ES-I3 (cell line): ENCODE results near the gene PKD1.

Experiments
- H3K36me3 ChIP-seq: 2 replicates; pipeline ENCODE4 v1.6.1; 2013; ENCODE audit warnings: mild to moderate bottlenecking, low read length, control low read depth, moderate library complexity; ENCODE audit not compliant: insufficient read depth
- H3K4me1 ChIP-seq: 2 replicates; pipeline ENCODE4 v1.6.1; 2013; ENCODE audit warnings: mild to moderate bottlenecking, control low read depth, low read length; ENCODE audit not compliant: insufficient read depth
- H3K9ac ChIP-seq: 2 replicates; pipeline ENCODE4 v1.6.1; 2013; ENCODE audit warnings: low read depth, mild to moderate bottlenecking, low read length, moderate library complexity
- H3K9me3 ChIP-seq: 2 replicates; pipeline ENCODE4 v1.6.1; 2013; ENCODE audit warnings: mild to moderate bottlenecking, low read length, moderate library complexity; ENCODE audit not compliant: control insufficient read depth, insufficient read depth

The PKD1 gene

DNA sequence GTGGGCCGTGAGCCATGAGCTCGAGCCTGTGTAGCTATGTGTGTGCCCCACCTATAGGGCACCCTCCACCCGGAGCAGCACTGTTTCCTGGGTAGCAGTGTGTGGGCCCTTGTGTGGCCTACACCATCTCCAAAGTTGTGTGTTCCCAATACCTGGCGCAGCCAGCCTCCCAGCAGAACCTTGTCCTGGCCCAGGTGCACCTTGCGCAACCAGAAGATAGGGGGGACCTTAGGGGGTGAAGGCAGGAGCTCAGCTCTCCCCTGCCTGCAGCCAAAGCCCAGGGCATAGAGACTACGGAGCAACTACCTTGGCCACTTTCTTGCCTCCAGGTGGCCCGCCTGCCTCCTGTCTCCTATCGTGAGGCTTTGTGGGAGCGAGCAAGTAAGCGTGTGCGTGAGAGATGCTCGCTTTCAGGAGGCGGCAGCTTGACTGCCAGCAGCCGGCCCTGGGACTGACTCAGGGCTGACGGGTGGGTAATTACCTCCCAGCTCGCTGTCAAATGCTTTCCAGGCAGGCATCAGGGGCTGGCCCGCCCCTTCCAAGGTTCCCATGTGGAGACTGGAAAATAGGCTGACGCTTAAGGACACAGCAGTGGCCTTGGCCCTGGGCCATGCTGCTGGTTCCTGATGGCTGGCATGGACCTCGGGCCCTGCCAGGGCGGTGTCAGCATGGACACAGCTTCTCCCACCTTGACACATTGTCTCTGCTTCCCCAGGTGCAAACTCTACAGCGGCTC, 38.9 kb upstream of the PKD1 start:
- no peaks in the 10 kb centered on the region for H3K4me1 ChIP-seq
- H3K36me3 ChIP-seq, result no peaks in the 10 kb centered on the region
- no peak overlapping the region for H3K9ac ChIP-seq
- H3K9me3 ChIP-seq, result no peaks in the 10 kb centered on the region

DNA sequence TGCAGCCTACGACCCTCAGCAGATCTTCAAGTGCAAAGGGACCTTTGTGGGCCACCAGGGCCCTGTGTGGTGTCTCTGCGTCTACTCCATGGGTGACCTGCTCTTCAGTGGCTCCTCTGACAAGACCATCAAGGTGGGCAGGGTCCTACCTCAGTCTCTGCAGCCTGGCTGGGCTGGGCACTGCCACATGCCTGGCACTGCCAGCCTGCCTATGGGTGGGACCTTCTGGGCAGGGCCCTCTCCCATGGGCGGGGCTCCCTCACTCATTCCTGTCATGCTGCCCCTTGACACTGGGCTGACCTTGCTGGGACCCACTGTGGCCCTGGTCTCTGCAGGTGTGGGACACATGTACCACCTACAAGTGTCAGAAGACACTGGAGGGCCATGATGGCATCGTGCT, 38.2 kb upstream of the PKD1 start:
- Histone ChIP-seq H3K9me3 (no peaks in the 10 kb centered on the region), H3K4me1 (no peaks in the 10 kb centered on the region), H3K36me3 (no peaks in the 10 kb centered on the region), H3K9ac (no peak overlapping the region)

DNA sequence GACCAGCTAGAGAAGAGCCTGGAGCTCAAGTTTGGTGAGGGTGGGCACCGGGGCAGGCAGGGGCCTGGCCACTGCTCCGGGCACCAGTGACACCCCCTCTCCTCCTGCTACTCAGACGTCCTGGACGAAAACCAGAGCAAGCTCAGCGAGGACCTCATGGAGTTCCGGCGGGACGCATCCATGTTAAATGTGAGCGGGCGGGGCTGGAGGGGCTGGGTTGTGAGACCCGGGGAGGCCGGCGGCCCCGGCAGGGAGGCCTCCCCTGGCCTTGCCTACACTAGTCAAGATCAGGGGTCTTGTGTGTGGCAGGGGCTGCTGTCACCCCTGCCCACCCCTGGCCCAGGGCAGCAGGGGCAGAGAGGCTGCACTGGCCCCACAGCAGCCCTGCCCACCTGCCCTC, 37.7 kb upstream of the PKD1 start:
- no peak overlapping the region for H3K9ac ChIP-seq
- no peaks in the 10 kb centered on the region for H3K9me3 ChIP-seq
- no peaks in the 10 kb centered on the region for H3K4me1 ChIP-seq
- no peaks in the 10 kb centered on the region for H3K36me3 ChIP-seq

DNA sequence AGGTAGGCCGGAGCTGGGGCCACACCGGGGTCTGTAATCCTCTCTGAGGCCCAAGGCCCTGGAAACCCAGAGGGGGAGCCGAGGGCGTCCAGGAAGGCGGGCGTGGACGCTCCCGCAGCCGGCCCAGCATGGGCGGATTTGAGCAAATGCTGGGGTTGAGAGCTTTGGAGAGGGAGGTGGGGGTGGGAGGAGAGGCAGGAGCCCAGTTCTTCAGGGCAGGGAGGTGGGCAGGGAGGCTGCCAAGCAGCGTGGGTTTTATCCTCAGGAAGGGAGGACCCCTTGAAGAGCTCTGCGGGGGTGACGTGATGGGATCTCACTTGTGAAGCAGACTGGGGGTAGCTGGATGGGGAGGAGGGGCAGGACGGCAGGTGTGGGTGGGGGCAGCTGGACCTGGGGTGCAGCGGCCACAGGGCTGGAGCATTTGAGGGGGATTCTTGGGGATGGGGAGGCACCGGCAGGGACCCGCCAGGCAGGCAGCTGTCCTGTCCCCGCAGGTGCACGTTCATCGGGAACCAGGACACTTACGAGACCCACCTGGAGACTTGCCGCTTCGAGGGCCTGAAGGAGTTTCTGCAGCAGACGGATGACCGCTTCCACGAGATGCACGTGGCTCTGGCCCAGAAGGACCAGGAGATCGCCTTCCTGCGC, 37.1 kb upstream of the PKD1 start:
- Histone ChIP-seq H3K9me3 (no peaks in the 10 kb centered on the region), H3K36me3 (no peaks in the 10 kb centered on the region), H3K4me1 (no peaks in the 10 kb centered on the region), H3K9ac (no peak overlapping the region)

DNA sequence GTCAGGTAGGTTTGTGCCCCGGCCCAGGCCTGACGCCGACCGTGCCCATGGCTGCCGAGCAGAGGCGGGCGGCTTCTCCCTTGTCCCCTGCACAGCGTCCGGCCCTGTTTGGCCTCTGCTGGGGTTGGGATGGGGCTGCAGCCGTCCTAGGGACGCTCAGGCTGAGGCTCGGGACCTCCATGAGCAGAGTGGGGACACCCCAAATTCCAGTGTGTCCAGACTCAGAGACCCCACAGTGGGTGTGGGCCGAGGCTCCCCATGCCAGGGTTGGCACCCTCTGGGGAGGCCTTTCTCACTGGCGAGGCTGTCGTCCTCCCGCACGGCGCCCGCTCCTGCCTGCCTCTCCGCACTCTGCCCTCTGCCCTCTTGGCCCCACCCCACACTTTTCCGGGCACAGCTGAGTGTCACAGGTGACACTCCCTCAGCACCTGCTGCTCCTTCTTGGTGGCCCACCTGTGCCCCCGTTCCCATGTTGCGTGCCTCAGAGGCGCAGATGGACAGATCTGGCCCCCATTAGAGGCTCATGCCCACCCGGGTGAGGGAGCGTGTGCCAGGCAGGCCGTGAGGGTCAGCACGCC, 36.0 kb upstream of the PKD1 start:
- Histone ChIP-seq H3K36me3 (peaks cover 5% of the 10 kb centered on the region; the same call in 1 of the 2 replicates), H3K4me1 (no peaks in the 10 kb centered on the region), H3K9ac (no peak overlapping the region), H3K9me3 (no peaks in the 10 kb centered on the region)

DNA sequence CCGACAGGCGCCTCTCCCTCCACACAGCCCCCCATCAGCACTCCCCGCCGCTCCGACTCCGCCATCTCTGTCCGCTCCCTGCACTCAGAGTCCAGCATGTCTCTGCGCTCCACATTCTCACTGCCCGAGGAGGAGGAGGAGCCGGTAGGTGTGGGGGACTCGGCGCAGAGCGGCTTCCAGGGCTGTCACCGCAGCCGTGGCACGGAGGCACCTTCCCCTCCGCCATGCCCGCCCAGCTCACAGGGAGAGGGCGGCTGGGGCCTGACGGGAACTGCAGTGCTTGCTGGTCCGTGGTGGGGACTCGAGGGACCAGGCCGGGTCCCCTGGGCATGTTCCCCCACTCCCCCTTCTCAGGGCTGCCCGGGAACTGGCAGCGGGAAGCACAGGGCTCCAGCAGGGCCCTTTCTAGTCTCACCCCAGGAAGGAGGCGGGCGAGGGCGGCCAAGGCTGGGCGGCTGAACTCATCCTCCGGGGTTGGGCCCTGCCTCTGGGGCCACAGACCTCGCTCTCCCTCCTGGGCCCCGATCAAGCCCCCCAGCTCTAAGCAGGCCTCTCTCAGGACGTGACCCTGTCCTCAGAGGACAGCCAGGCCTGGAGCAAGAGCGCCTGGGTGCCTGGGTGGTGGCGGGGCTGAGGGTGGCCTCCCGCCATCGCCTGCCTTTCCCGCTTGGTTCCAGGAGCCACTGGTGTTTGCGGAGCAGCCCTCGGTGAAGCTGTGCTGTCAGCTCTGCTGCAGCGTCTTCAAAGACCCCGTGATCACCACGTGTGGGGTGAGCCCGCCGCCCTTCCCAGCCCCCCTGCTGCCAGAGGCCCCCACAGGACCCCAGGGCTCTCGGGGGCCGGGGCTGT, 35.1 kb upstream of the PKD1 start:
- Histone ChIP-seq H3K4me1 (no peaks in the 10 kb centered on the region), H3K9ac (no peak overlapping the region), H3K36me3 (peaks cover 5% of the 10 kb centered on the region; the same call in 1 of the 2 replicates), H3K9me3 (no peaks in the 10 kb centered on the region)

DNA sequence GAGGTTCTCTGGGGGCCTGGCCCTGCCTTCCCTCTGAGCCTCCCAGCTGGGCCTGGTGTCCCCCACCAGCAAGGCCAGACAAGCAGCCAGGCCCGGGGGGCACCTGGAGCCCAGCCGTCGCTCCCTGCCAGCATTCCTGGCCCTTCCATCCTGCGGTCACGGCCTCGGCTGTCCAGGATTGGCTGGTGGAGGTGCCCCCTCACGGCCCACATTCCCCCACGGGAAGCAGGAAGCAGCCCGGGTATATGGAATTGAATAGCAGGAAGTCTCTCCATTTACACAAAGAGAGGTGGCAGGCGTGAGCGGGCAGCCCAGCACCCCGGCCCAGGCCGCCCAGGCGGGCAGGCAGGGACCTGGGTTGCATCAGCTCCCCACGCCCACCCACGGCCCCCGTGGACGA, 34.4 kb upstream of the PKD1 start:
- Histone ChIP-seq H3K9me3 (no peaks in the 10 kb centered on the region), H3K4me1 (no peaks in the 10 kb centered on the region), H3K9ac (no peak overlapping the region), H3K36me3 (peaks cover 8% of the 10 kb centered on the region; the same call in 1 of the 2 replicates)

DNA sequence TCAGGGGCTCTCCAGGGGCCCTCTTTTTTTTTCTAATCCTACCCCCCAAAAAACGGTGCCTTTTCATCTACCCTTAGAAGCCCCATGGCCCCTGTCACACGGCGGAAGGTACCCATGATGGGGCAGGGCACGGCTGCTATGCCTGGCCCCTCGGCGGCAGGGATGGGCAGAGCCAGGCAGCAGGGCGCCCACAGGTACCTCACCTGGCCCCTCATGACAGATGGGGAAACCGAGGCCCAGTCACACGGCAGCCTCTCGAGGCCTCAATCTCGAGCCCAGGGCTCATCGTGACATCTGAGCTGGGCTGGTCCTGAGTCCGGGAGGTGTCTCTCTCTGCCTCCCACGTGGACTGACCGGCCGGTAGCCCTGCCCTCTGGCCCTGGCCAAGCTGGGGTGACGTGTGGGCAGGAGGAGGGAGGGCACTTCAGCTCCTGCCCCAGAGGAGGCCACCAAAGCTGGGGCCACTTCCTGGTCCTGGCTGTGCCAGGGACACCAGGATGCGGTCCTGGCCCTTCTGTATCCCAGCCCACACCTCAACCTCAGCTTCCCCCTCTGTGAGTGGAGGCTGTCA, 31.5 kb upstream of the PKD1 start:
- no peak overlapping the region for H3K9ac ChIP-seq
- H3K36me3 ChIP-seq, result peaks cover 8% of the 10 kb centered on the region; the same call in 1 of the 2 replicates
- H3K9me3 ChIP-seq, result no peaks in the 10 kb centered on the region
- no peaks in the 10 kb centered on the region for H3K4me1 ChIP-seq

DNA sequence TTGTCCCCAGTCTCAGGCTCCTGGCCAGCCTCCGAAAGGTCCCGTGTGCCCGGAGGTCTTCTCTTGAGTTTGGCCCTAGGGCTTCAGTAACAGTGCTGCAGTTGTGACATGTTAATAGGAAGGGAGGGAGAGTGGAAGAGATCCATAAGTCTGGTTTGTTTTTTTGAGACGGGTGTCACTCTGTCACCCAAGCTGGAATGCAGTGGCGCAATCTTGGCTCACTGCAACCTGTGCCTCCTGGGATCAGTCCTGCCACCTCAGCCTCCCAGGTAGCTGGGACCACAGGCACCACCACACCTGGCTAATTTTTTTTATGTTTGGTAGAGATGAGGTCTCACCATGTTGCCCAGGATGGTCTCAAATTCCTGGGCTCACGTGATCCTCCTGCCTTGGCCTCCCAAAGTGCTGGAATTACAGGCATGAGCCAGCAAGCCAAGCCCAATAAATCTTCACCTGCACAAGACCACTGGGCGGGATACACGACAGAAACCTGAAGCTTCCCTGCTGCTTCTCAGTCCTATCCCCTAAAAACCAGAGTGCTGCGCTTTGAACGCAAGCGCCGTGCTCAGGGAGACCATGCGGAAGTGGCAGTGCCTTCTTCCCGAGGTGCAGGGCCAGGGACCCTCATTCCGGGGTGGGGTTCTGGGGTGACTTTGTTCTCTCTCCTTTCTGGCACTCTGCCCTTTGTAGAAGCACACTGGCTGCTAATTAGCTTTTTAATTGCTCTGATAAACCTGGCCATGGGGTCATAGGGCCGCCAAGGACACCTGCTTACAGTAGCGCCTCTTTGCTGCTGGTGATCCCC, 30.8 kb upstream of the PKD1 start:
- H3K9ac ChIP-seq, result no peak overlapping the region
- H3K36me3 ChIP-seq, result peaks cover 8% of the 10 kb centered on the region; the same call in 1 of the 2 replicates
- no peaks in the 10 kb centered on the region for H3K4me1 ChIP-seq
- H3K9me3 ChIP-seq, result no peaks in the 10 kb centered on the region

DNA sequence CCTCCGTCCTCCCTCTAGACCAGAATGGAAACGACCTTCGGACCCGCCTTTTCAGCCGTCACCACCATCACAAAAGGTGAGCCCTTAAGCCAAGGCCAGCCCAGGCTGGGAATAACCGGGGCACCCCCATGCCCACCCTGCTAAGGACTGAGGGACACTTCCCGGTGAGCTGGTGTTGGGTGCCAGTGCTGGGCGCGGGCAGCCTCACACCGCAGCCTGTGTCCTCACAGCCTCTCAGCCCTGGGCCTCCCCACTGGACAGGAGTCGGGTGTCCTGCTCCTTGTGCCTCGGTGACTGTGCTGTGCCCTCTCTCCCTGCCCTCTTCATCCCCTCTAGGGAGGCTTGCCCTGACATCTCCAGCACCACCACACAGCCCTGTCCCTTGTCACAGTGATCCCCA, 30.2 kb upstream of the PKD1 start:
- H3K4me1 ChIP-seq, result no peaks in the 10 kb centered on the region; the same call in 1 of the 2 replicates
- H3K9ac ChIP-seq, result no peak overlapping the region
- H3K36me3 ChIP-seq, result peaks cover 8% of the 10 kb centered on the region; the same call in 1 of the 2 replicates
- no peaks in the 10 kb centered on the region for H3K9me3 ChIP-seq

DNA sequence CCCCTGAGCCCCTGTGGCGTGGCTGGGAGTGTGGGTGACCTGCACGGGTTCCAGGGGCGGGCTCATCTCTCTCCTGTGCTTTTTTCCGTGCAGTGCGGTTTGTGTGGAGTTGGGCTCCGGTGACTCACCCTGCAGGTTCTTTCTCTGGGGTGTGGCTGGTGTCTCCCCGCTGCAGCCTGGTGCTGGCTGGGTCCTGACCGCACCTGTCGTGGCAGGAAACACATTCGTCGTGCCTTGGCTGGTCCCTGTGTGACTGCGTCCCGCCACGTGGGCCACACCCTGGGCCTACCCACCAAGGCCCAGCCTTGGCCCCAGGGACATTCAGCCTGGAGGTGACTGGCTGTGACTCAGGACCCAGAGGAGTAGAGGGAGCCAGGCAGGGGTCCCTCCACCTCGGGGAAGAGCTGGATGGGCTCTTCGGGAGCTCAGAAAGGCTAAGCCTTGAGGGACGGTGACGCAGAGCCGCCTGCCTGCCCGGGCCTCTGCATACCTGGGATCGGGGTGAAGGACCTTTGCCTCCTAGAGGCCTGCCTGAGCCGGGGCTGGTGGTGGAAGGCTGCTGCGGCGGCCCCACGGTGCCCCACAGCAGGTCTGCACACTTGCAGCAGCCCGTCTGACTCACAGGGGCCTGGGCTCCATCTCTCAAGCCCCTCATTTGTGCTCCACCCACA, 27.6 kb upstream of the PKD1 start:
- Histone ChIP-seq H3K36me3 (peaks cover 8% of the 10 kb centered on the region; the same call in 1 of the 2 replicates), H3K4me1 (peaks cover 15% of the 10 kb centered on the region; the same call in 1 of the 2 replicates), H3K9ac (no peak overlapping the region), H3K9me3 (no peaks in the 10 kb centered on the region)

DNA sequence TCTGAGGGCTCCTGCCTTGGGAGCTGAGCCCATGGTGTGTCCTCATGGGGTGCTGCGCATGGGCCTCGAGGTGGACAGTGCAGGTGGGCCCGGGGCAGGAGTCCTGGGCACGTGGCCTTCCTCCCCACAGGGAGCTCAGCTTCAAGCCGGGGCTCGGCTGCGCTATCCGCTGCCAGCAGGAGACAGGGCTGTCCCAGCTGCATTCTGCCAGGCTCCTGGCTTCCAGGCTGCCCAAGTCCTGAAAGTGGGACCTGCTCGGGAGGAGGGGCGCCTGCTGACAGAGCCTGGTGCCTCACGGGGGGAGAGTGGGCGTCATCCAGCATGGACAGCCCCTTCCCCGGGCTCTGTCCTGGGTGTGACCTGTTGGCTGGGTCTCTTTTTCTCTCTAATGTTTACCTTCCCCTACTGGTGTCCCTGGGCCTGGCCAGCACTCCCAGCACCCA, 27.0 kb upstream of the PKD1 start:
- peaks cover 8% of the 10 kb centered on the region; the same call in 1 of the 2 replicates for H3K36me3 ChIP-seq
- no peak overlapping the region for H3K9ac ChIP-seq
- peaks cover 15% of the 10 kb centered on the region; the same call in 1 of the 2 replicates for H3K4me1 ChIP-seq
- no peaks in the 10 kb centered on the region for H3K9me3 ChIP-seq

DNA sequence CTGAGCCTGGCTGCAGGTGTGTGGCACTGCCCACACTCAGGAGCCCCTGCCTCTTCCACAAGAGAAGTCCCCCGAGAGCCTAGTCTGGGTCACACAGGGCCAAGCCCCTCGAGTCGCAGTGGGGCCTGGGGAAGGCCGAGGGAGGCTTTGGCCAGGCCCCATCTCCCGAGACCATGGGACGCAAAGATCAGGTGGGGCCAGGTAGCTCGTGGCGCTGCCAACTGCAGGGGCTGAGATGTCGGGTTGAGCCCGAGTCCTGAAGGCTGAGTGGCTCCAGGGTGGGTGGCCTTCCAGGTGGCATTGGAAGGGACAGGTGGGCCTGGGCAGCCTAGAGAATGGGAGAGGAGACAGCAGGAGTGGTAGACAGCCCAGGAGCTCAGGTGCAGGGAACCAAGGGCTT, 26.2 kb upstream of the PKD1 start:
- peaks cover 4% of the 10 kb centered on the region; the same call in 1 of the 2 replicates for H3K36me3 ChIP-seq
- no peaks in the 10 kb centered on the region for H3K9me3 ChIP-seq
- H3K4me1 ChIP-seq, result peaks cover 15% of the 10 kb centered on the region; the same call in 1 of the 2 replicates
- no peak overlapping the region for H3K9ac ChIP-seq
